Ishikawa (cell line): ENCODE data around the gene GJC1.

Experiments
- EP300 ChIP-seq: IDR thresholded peaks from 2 replicates; pipeline ENCODE4 v1.6.1; 2012; ENCODE audit warnings: borderline replicate concordance
- RAD21 ChIP-seq: IDR thresholded peaks from 2 replicates; pipeline ENCODE4 v1.6.1; 2012; ENCODE audit warnings: low read depth
- TAF1 ChIP-seq: IDR thresholded peaks from 2 replicates; pipeline ENCODE4 v1.6.1; 2012; ENCODE audit warnings: low read depth, mild to moderate bottlenecking

DNA sequence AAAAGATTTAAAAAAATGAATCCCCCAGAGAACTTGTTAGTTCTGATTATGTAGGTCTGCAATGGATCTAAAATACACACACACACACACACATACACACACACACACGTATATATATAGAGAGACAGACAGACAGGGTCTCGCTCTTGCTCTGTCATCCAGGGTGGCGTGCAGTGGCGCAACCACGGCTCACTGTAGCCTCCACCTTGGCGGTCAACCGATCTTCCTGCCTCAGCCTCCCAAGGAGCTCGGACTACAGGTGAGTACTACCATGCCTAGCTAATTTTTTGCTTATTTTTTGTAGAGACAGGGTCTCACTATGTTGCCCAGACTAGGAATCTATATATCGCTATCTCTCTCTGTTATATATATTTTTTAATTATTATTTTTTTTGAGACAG, 33.4 kb downstream of the GJC1 start:
- TF ChIP-seq TAF1, result no peak
- no peak for TF ChIP-seq RAD21
- no peak for TF ChIP-seq EP300
